HEK293 (cell line): Measurements from ENCODE around the gene CBX2.

ENCODE experiments used
- GFI1B ChIP-seq: fragments of 450-650 bp; formaldehyde crosslinking; IDR thresholded peaks from 2 replicates; pipeline ENCODE4 v1.5.1; 2016; ENCODE audit warnings: missing biosample characterization, missing genetic modification characterization
- GLIS1 ChIP-seq: fragments of 450-650 bp; formaldehyde crosslinking; IDR thresholded peaks from 2 replicates; pipeline ENCODE4 v1.5.1; 2016; ENCODE audit warnings: missing biosample characterization, missing genetic modification characterization
- IKZF3 ChIP-seq: fragments of 450-650 bp; IDR thresholded peaks from 2 replicates; pipeline ENCODE4 v1.5.0; 2018; ENCODE audit warnings: missing biosample characterization, mild to moderate bottlenecking, missing genetic modification characterization, moderate library complexity
- MZF1 ChIP-seq: fragments of 450-650 bp; formaldehyde crosslinking; IDR thresholded peaks from 2 replicates; pipeline ENCODE4 v1.5.1; 2017; ENCODE audit warnings: missing biosample characterization, missing genetic modification characterization, borderline replicate concordance
- WT1 ChIP-seq: fragments of 450-650 bp; formaldehyde crosslinking; IDR thresholded peaks from 2 replicates; pipeline ENCODE4 v1.5.1; 2016; ENCODE audit warnings: missing biosample characterization, missing genetic modification characterization
- ZEB2 ChIP-seq: fragments of 450-650 bp; formaldehyde crosslinking; IDR thresholded peaks from 2 replicates; pipeline ENCODE4 v1.5.1; 2016; ENCODE audit warnings: missing biosample characterization, missing genetic modification characterization
- ZFHX2 ChIP-seq: fragments of 450-650 bp; formaldehyde crosslinking; conservative IDR thresholded peaks from 2 replicates; pipeline ENCODE4 v1.5.1; 2016; ENCODE audit warnings: missing biosample characterization, missing genetic modification characterization
- ZFP3 ChIP-seq: fragments of 450-650 bp; formaldehyde crosslinking; IDR thresholded peaks from 2 replicates; pipeline ENCODE4 v1.5.1; 2016; ENCODE audit warnings: low read depth, missing biosample characterization, missing genetic modification characterization
- ZNF19 ChIP-seq: fragments of 450-650 bp; formaldehyde crosslinking; IDR thresholded peaks from 2 replicates; pipeline ENCODE4; 2016; ENCODE audit warnings: missing biosample characterization, missing genetic modification characterization, low read depth
- ZNF223 ChIP-seq: fragments of 450-650 bp; formaldehyde crosslinking; IDR thresholded peaks from 2 replicates; pipeline ENCODE4 v1.5.1; 2016; ENCODE audit warnings: missing biosample characterization, missing genetic modification characterization
- ZNF335 ChIP-seq: fragments of 450-650 bp; formaldehyde crosslinking; conservative IDR thresholded peaks from 2 replicates; pipeline ENCODE4 v1.5.1; 2016; ENCODE audit warnings: missing biosample characterization, missing genetic modification characterization
- ZNF433 ChIP-seq: fragments of 450-650 bp; formaldehyde crosslinking; IDR thresholded peaks from 2 replicates; pipeline ENCODE4 v1.5.1; 2016; ENCODE audit warnings: missing biosample characterization, missing genetic modification characterization, low read depth
- ZNF510 ChIP-seq: fragments of 450-650 bp; formaldehyde crosslinking; IDR thresholded peaks from 2 replicates; pipeline ENCODE4 v1.5.1; 2018; ENCODE audit warnings: mild to moderate bottlenecking, missing genetic modification characterization, missing biosample characterization; ENCODE audit not compliant: insufficient replicate concordance
- ZNF548 ChIP-seq: fragments of 450-650 bp; formaldehyde crosslinking; IDR thresholded peaks from 2 replicates; pipeline ENCODE4 v1.5.1; 2016; ENCODE audit warnings: missing biosample characterization, missing genetic modification characterization
- ZNF658 ChIP-seq: fragments of 450-650 bp; formaldehyde crosslinking; IDR thresholded peaks from 2 replicates; pipeline ENCODE4; 2016; ENCODE audit warnings: missing biosample characterization, missing genetic modification characterization
- ZSCAN16 ChIP-seq: fragments of 450-650 bp; formaldehyde crosslinking; IDR thresholded peaks from 2 replicates; pipeline ENCODE4 v1.5.1; 2016; ENCODE audit warnings: missing biosample characterization, missing genetic modification characterization
- TF ChIP-seq, protein P1 (sequence below): fragments of 450-650 bp; formaldehyde crosslinking; IDR thresholded peaks from 2 replicates; pipeline ENCODE4 v1.5.1; 2016; ENCODE audit warnings: missing biosample characterization, missing genetic modification characterization
- TF ChIP-seq, protein P2 (sequence below): fragments of 450-650 bp; formaldehyde crosslinking; IDR thresholded peaks from 2 replicates; pipeline ENCODE4 v1.5.1; 2017; ENCODE audit warnings: missing biosample characterization, missing genetic modification characterization
- TF ChIP-seq, protein P3 (sequence below): fragments of 450-650 bp; formaldehyde crosslinking; IDR thresholded peaks from 2 replicates; pipeline ENCODE4 v1.5.1; 2016; ENCODE audit warnings: missing biosample characterization, missing genetic modification characterization
- TF ChIP-seq, protein P4 (sequence below): sonication (generic); formaldehyde crosslinking; IDR thresholded peaks from 2 replicates; pipeline ENCODE4 v1.8.1; 2022; ENCODE audit warnings: mild to moderate bottlenecking, moderate library complexity, missing genetic modification reagents
- TF ChIP-seq, protein P5 (sequence below): fragments of 450-650 bp; formaldehyde crosslinking; IDR thresholded peaks from 2 replicates; pipeline ENCODE4 v1.5.1; 2017; ENCODE audit warnings: missing biosample characterization, missing genetic modification characterization
- TF ChIP-seq, protein P6 (sequence below): fragments of 450-650 bp; formaldehyde crosslinking; IDR thresholded peaks from 2 replicates; pipeline ENCODE4; 2016; ENCODE audit warnings: missing biosample characterization, missing genetic modification characterization
- TF ChIP-seq, protein P7 (sequence below): fragments of 450-650 bp; formaldehyde crosslinking; IDR thresholded peaks from 2 replicates; pipeline ENCODE4 v1.5.1; 2016; ENCODE audit warnings: missing biosample characterization, missing genetic modification characterization
- TF ChIP-seq, protein P8 (sequence below): fragments of 450-650 bp; formaldehyde crosslinking; IDR thresholded peaks from 2 replicates; pipeline ENCODE4 v1.5.1; 2016; ENCODE audit warnings: missing biosample characterization, missing genetic modification characterization

Gene CBX2

DNA sequence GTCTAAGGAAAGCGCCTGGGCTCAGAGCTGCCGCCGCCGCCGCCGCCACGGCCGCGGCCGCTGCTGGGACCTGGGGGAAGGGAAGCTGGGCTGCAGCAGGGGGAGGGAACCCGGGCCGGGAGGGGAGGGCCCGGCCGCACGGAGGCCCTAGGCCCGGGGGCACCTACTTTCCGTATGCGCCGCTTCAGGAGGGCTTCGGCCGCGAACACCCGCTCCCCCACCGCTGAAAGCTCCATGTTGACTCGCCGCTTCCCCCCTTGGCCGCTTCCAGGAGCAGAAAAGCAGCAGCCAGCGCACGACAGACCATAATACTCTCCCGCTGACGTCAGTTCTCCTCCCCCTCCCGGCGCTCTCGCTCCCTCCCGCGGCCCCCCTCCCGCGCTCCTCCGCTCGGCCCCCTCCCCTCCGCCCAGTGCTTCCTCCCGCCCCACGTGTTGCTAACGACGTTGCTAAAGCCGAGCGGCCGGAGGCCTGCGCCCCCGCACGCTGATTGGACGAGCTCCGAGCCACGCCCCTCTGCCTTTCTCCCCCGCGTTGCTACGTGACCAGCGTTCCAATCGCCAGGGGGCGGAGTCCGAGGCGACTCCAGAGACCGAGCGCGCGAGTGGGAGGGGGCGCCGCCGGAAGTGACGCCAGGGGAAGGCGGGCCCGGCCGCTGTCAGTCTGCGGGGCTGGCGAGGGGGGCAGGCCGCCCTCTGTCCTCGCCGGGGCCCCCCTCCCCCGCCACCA lies 19.0 kb downstream of the CBX2 start, which contains the start of gene CBX8 (continued):
- TF ChIP-seq, protein P1, sequence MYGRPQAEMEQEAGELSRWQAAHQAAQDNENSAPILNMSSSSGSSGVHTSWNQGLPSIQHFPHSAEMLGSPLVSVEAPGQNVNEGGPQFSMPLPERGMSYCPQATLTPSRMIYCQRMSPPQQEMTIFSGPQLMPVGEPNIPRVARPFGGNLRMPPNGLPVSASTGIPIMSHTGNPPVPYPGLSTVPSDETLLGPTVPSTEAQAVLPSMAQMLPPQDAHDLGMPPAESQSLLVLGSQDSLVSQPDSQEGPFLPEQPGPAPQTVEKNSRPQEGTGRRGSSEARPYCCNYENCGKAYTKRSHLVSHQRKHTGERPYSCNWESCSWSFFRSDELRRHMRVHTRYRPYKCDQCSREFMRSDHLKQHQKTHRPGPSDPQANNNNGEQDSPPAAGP (tag by site-specific recombination): peak; percentile 67; the same call in 1 of the 2 replicates
- TF ChIP-seq ZNF335 (tag by site-specific recombination): peak; percentile 65
- no peak for TF ChIP-seq ZNF658 (tag by site-specific recombination)
- no peak for TF ChIP-seq ZSCAN16 (tag by site-specific recombination)
- TF ChIP-seq, protein P2, sequence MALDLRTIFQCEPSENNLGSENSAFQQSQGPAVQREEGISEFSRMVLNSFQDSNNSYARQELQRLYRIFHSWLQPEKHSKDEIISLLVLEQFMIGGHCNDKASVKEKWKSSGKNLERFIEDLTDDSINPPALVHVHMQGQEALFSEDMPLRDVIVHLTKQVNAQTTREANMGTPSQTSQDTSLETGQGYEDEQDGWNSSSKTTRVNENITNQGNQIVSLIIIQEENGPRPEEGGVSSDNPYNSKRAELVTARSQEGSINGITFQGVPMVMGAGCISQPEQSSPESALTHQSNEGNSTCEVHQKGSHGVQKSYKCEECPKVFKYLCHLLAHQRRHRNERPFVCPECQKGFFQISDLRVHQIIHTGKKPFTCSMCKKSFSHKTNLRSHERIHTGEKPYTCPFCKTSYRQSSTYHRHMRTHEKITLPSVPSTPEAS: no peak
- TF ChIP-seq ZNF548 (tag by site-specific recombination): no peak
- TF ChIP-seq, protein P3, sequence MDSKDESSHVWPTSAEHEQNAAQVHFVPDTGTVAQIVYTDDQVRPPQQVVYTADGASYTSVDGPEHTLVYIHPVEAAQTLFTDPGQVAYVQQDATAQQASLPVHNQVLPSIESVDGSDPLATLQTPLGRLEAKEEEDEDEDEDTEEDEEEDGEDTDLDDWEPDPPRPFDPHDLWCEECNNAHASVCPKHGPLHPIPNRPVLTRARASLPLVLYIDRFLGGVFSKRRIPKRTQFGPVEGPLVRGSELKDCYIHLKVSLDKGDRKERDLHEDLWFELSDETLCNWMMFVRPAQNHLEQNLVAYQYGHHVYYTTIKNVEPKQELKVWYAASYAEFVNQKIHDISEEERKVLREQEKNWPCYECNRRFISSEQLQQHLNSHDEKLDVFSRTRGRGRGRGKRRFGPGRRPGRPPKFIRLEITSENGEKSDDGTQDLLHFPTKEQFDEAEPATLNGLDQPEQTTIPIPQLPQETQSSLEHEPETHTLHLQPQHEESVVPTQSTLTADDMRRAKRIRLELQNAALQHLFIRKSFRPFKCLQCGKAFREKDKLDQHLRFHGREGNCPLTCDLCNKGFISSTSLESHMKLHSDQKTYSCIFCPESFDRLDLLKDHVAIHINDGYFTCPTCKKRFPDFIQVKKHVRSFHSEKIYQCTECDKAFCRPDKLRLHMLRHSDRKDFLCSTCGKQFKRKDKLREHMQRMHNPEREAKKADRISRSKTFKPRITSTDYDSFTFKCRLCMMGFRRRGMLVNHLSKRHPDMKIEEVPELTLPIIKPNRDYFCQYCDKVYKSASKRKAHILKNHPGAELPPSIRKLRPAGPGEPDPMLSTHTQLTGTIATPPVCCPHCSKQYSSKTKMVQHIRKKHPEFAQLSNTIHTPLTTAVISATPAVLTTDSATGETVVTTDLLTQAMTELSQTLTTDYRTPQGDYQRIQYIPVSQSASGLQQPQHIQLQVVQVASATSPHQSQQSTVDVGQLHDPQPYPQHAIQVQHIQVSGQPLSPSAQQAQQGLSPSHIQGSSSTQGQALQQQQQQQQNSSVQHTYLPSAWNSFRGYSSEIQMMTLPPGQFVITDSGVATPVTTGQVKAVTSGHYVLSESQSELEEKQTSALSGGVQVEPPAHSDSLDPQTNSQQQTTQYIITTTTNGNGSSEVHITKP (tag by site-specific recombination): peak; percentile 70
- no peak for TF ChIP-seq ZNF433
- no peak for TF ChIP-seq ZNF19 (tag by site-specific recombination)
- TF ChIP-seq WT1: peak; percentile 36; the same call in 1 of the 2 replicates
- TF ChIP-seq, protein P4, sequence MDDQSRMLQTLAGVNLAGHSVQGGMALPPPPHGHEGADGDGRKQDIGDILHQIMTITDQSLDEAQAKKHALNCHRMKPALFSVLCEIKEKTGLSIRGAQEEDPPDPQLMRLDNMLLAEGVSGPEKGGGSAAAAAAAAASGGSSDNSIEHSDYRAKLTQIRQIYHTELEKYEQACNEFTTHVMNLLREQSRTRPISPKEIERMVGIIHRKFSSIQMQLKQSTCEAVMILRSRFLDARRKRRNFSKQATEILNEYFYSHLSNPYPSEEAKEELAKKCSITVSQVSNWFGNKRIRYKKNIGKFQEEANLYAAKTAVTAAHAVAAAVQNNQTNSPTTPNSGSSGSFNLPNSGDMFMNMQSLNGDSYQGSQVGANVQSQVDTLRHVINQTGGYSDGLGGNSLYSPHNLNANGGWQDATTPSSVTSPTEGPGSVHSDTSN (CRISPR knock-in tag): peak; percentile 94
- TF ChIP-seq IKZF3 (tag by site-specific recombination): peak; percentile 54
- TF ChIP-seq ZFHX2: peak; percentile 90
- no peak for TF ChIP-seq ZNF510 (tag by site-specific recombination)
- no peak for TF ChIP-seq GFI1B (tag by site-specific recombination)
- TF ChIP-seq MZF1 (tag by site-specific recombination): 0 out of 2 replicates have a peak, but pooled peaks have one; percentile 32
- no peak for TF ChIP-seq ZNF223 (tag by site-specific recombination)
- no peak for TF ChIP-seq ZFP3
- TF ChIP-seq, protein P5, sequence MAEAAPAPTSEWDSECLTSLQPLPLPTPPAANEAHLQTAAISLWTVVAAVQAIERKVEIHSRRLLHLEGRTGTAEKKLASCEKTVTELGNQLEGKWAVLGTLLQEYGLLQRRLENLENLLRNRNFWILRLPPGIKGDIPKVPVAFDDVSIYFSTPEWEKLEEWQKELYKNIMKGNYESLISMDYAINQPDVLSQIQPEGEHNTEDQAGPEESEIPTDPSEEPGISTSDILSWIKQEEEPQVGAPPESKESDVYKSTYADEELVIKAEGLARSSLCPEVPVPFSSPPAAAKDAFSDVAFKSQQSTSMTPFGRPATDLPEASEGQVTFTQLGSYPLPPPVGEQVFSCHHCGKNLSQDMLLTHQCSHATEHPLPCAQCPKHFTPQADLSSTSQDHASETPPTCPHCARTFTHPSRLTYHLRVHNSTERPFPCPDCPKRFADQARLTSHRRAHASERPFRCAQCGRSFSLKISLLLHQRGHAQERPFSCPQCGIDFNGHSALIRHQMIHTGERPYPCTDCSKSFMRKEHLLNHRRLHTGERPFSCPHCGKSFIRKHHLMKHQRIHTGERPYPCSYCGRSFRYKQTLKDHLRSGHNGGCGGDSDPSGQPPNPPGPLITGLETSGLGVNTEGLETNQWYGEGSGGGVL (tag by site-specific recombination): peak; percentile 100
- TF ChIP-seq GLIS1 (tag by site-specific recombination): peak; percentile 98
- TF ChIP-seq, protein P6, sequence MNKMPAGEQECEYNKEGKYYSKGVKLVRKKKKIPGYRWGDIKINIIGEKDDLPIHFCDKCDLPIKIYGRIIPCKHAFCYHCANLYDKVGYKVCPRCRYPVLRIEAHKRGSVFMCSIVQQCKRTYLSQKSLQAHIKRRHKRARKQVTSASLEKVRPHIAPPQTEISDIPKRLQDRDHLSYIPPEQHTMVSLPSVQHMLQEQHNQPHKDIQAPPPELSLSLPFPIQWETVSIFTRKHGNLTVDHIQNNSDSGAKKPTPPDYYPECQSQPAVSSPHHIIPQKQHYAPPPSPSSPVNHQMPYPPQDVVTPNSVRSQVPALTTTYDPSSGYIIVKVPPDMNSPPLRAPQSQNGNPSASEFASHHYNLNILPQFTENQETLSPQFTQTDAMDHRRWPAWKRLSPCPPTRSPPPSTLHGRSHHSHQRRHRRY (tag by site-specific recombination): no peak
- TF ChIP-seq, protein P7, sequence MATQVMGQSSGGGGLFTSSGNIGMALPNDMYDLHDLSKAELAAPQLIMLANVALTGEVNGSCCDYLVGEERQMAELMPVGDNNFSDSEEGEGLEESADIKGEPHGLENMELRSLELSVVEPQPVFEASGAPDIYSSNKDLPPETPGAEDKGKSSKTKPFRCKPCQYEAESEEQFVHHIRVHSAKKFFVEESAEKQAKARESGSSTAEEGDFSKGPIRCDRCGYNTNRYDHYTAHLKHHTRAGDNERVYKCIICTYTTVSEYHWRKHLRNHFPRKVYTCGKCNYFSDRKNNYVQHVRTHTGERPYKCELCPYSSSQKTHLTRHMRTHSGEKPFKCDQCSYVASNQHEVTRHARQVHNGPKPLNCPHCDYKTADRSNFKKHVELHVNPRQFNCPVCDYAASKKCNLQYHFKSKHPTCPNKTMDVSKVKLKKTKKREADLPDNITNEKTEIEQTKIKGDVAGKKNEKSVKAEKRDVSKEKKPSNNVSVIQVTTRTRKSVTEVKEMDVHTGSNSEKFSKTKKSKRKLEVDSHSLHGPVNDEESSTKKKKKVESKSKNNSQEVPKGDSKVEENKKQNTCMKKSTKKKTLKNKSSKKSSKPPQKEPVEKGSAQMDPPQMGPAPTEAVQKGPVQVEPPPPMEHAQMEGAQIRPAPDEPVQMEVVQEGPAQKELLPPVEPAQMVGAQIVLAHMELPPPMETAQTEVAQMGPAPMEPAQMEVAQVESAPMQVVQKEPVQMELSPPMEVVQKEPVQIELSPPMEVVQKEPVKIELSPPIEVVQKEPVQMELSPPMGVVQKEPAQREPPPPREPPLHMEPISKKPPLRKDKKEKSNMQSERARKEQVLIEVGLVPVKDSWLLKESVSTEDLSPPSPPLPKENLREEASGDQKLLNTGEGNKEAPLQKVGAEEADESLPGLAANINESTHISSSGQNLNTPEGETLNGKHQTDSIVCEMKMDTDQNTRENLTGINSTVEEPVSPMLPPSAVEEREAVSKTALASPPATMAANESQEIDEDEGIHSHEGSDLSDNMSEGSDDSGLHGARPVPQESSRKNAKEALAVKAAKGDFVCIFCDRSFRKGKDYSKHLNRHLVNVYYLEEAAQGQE (tag by site-specific recombination): no peak
- peak; percentile 57; the same call in 1 of the 2 replicates for TF ChIP-seq ZEB2 (tag by site-specific recombination)
- TF ChIP-seq, protein P8, sequence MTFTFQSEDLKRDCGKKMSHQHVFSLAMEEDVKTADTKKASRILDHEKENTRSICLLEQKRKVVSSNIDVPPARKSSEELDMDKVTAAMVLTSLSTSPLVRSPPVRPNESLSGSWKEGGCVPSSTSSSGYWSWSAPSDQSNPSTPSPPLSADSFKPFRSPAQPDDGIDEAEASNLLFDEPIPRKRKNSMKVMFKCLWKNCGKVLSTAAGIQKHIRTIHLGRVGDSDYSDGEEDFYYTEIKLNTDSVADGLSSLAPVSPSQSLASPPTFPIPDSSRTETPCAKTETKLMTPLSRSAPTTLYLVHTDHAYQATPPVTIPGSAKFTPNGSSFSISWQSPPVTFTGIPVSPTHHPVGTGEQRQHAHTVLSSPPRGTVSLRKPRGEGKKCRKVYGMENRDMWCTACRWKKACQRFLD (tag by site-specific recombination): no peak
